Posterior cingulate gyrus (tissue), 11 donors: ENCODE data around the gene PCBP4.

Experiments
- DNase-seq, 10 donors: peaks; one replicate each; pipeline versions ENCODE4 v3.0.0 to v3.0.0-alpha.2; 2020 to 2021; ENCODE audit warnings: mixed read lengths in 3 of 10
- intact Hi-C: fragments of 100-400 bp; cut with DNase I; formaldehyde crosslinking; loops from one replicate; pipeline ENCODE4 v1.15.1; 2023

The PCBP4 gene

DNA sequence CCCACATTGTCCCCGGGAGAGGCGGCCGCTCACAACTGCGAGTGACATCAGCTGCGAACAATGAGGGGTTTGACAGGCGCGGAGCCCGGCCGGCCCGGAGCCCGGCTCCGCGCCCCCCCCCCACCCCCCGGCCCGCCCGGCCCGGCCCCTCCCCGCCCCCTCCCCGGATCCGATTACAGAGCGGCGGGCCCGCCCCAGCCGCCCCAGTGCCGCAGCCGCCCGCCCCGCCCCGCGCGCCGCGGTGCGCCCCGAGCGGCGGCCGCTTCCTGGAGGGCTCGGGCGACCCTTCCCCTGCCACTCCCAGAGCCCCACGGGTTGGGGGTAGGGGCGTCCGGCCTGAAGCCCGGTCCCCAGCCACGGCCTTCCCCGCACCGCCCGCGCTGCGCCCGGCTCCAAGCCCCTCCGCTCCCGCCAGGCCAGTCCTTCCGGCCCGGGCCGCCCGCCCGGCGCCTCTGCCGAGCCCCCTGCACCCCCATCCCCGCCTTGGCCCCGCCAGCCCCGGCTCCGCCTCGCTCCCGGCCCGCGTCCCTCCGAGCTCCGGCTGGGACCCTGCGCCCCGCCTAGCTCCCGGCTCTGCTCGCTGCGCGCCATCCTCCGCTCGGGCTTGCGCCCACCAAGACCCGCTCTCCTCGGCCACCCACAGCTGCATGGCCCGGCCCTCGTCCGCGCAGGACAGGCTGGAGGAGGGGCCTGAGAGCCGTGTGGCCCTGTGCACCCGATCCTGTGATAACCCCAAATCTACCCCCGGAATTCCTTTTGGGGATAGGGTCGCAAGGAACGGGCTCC lies at the start of gene PCBP4:
Gene PCBP4, minus strand, starts transcription at position 71 of the 786 bp plus-strand sequence. CDS start 6,214 bp downstream, outside the sequence.
- intact Hi-C loops: no loop called here
- peak; percentile 71 to 97 (median 80) for DNase-seq

DNA sequence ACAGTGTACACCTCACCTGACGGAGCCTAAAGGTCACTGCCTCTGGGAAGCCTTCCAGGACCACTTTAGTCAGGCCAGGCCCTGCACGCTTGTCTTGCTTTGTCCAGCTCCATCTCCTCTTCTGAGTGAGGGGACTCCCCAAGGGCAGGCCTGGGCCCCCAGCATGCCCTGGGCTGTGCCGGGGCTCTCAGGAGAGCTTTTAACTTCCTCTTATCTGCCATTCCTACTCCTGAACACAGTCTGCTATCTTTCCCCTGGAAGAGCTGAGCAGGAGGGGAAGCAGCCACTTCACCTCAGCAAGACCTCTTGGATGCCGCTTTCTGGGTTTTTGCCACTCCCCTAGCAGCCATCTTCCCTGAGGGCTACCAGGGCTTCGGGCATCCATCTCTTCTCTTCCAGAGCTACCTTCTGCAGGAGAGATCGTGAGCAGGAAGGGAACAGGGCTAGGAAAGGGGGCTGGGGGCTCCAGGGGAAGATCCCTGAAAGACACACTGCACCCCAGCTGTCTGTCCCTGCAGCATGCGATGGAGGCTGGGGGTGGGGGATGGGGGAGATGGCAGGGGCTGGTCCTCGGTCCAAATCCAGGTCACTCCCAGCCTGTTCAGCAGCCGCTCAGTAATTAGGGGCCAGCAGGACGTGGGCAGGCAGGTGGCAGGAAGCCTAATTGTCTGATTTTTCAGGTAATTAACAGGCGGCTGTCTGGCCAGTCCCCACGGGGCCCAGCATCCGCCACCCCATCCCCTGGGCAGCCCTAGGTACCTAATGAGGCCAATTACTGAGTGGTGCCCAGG lies 48.4 kb upstream of the PCBP4 start:
- intact Hi-C loops: no loop called here
- peak in 1 of 10 donors; percentile 33 for DNase-seq

DNA sequence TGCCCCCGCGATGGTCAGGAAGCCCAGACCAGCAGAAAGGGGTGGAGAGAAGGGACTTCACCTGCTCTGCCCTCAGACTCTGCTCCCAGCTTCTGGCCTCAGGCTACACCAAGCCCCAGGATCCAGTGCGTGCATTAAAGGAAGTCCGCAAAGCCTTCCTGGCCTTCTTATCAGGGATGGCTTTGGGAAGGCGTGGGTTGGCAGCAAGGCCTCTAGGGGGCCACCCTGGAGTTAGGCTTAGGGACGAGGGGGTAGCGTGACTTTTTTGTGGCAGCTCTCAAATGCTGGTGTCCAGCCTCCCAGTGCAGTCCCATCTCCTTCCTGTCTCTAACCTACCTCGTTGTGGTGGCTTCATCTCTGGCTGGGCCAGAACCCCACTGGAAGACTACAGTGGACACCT lies 47.4 kb upstream of the PCBP4 start:
- DNase-seq: peak in 3 of 10 donors; percentile 40 to 66 (median 46)
- intact Hi-C loops: no loop called here

- DNase-seq: peak in 1 of 10 donors; percentile 67
- intact Hi-C loops: no loop called here
These were observed 46.7 kb upstream of the PCBP4 start for GRCh38 chr3:52013802-52014598.

GRCh38 chr3:52012699-52013098 lies 45.4 kb upstream of the PCBP4 start:
- intact Hi-C loops: no loop called here
- DNase-seq: peak in 1 of 10 donors; percentile 35

DNA sequence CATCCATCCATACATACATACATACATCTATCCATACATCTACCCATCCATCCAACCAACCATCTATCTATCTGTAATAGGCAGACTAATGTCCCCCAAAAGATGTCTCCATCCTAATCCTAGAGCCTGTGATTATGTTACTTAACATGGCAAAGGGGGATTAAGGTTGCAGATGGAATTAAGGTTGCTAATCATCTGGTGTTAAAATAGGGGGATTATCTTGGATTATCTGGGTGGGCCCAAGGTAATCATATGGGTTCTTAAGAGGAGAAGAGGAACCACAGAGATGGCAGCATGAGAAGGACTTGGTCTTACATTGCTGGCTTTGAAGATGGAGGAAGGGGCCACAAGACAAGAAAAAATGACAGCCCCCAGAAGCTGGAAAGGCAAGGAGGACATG lies 43.2 kb upstream of the PCBP4 start:
- DNase-seq: no peak
- intact Hi-C loops: no loop called here

DNA sequence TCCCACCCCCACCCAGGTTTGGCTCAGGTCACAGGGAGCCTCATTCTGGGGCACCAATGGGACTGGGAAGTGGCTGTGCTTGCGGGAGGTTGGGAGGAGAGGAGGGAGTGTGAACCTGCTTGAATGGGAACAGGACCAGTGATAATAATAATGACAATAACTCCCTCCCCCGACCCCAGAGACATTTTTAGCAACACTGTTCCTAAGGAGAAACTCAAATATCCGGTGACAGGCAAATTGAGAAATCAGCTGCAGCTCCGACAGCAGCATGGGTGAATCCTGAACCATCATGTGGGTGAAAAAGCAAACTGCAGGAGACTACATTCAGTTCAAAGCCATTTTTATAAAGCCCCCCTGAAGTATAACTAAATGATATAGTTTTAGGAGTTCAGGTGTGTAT lies 40.0 kb upstream of the PCBP4 start:
- intact Hi-C loops: no loop called here
- no peak for DNase-seq

DNA sequence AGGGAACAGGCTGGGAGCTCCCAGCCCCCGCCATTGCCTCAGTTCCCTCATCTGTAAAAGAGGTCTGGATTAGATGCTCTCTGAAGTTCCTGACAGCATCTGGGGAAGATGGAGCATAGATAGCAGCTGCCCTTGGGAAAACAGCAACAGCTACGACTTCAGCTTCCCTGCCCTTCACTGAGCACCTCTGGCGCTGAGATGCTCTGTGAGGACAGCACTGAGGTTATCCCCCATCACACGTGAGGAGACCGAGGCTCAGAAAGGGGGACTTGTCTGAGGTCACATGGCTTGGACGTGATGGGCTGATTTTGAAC lies 39.5 kb upstream of the PCBP4 start:
- intact Hi-C loops: no loop called here
- DNase-seq: peak in 1 of 10 donors; percentile 55

GRCh38 chr3:52006017-52006819 lies 39.0 kb upstream of the PCBP4 start:
- intact Hi-C loops: no loop called here
- DNase-seq: peak in 1 of 10 donors; percentile 69

- DNase-seq: peak in 5 of 10 donors; percentile 47 to 91 (median 84)
- intact Hi-C loops: loop anchor here (2.0 kb wide), 1 partner anchor 47 kb away; no protein-coding TSS in a partner anchor
These were observed 38.3 kb upstream of the PCBP4 start for GRCh38 chr3:52005571-52005986.

GRCh38 chr3:52004906-52005395 lies 37.7 kb upstream of the PCBP4 start:
- intact Hi-C loops: loop anchor here (2.0 to 5.0 kb wide), 2 partner anchors 48 to 332 kb away; no protein-coding TSS in a partner anchor
- DNase-seq: peak in 1 of 10 donors; percentile 73

DNA sequence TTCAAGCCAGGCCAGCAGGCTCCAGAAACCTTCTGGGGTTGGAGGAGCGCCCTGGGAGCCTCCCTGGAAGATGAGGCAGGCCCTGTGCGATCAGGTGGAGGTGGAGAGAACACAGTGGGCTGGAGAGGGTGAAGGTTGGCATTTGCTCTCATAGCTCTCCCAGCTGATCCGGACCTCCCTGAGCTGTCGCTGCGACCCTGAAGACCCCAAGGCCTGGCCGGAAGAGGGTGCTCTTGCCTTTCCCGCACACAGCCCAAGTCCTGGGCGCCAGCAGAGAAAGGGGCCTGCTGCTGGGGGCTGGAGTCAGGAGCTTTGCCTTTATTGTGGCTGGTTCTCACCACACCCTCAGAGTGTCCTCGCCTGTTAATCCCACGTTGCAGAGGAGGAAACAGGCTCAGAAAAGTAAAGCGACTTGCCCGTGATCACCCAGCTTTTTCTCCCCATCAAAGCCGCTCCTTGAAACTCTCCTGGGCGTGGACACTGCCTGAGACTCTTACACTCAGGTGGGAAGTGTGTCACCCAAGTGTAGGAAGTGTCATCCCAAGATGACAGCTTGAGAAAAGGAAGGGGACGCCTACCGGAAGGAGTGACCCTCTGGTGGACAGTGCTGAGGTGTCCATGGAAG lies 37.0 kb upstream of the PCBP4 start:
- intact Hi-C loops: loop anchor here (2.0 to 5.0 kb wide), 2 partner anchors 49 to 333 kb away; no protein-coding TSS in a partner anchor
- peak; percentile 52 to 96 (median 72) for DNase-seq

- peak in 1 of 10 donors; percentile 39 for DNase-seq
- intact Hi-C loops: loop anchor here (5.0 kb wide), 1 partner anchor 335 kb away; no protein-coding TSS in a partner anchor
These were observed 35.5 kb upstream of the PCBP4 start for GRCh38 chr3:52002748-52003147.

- intact Hi-C loops: loop anchor here (1.0 to 5.0 kb wide), 3 partner anchors 121 to 336 kb away; no protein-coding TSS in a partner anchor
These were observed 34.3 kb upstream of the PCBP4 start for GRCh38 chr3:52001443-52001974.

GRCh38 chr3:51999846-52000245 lies 32.6 kb upstream of the PCBP4 start:
- DNase-seq: no peak

More at GRCh38 chr3:52001443-52001974, 34.3 kb upstream of the PCBP4 start:
- DNase-seq: peak; percentile 62 to 97 (median 82)

DNA sequence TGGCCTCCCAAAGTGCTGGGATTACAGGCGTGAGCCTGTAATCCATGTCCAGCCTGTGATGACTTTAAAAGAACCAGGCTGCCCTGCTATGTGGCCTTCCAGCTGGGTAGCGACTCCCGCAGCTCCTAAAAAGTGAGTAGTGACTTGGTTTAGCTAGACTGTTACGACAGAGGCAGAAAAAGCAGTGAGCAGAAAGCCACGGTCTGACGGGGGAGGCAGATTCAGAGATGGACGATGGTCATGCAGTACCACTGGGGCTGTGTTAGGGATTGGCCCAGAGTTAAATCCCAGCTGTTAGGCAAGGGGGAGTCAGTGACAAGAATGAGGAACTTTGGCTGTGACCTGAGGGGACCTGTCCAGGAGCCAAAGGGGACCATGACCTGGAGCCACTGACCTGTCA lies 31.5 kb upstream of the PCBP4 start:
- intact Hi-C loops: no loop called here

More at GRCh38 chr3:51999846-52000245, 32.6 kb upstream of the PCBP4 start:
- intact Hi-C loops: loop anchor here (5.0 kb wide), 1 partner anchor 337 kb away; no protein-coding TSS in a partner anchor

GRCh38 chr3:51997935-51998596 lies 30.8 kb upstream of the PCBP4 start:
- DNase-seq: no peak

More for the DNA sequence above, 31.5 kb upstream of the PCBP4 start:
- DNase-seq: no peak

DNA sequence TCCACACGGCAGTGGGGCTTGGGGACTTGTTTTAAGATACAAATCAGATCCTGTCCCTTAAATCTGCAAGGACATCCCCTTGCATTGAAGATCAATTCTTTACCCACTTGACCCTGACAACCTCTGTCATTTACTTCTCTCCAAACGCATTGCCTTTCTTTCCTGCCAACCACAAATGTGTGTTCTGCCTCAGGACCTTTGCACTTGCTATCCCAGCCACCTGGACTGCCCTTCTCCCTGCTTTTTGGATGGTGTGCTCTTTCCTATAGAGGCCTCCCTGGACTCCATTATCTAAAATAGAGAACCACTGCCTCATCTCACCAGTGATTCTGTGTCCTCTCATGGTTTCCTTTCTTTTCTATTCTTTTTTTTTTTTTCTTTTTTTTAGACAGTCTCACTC lies 29.9 kb upstream of the PCBP4 start:
- intact Hi-C loops: no loop called here
- DNase-seq: no peak

More at GRCh38 chr3:51997935-51998596, 30.8 kb upstream of the PCBP4 start:
- intact Hi-C loops: no loop called here
